Activated effector memory CD4-positive, alpha-beta T cell treated with Interleukin-2 at 50 U/mL for 16 hours (primary cell): ENCODE measurements around the gene MRAP2.
"Not testable (repeated sequence)": the region's sequence is repeated elsewhere in the genome, so short reads cannot be mapped to it uniquely, and the experiment has no call there.

Source experiments
- DNase-seq: peaks from one replicate; pipeline ENCODE4 v3.0.0-alpha.2; 2020

MRAP2 gene

DNA sequence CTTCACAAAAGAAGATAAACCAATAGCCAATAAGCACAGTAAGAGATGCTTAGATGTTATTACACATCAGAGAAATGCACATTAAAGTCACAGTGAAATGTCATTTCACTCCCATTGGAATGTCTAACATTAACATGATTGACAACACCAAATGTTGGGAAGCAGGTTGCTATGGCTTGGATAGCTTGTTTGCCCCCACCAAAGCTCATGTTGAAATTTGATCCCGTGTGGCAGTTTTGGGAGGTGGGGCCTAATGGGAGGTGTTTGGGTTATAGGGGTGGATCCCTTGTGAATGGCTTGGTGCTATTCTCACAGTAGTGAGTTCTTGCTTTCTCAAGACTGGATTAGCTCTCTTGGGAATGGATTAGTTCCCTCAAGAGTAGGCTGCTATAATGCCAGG is 44.8 kb downstream of the MRAP2 start:
- no peak for DNase-seq

DNA sequence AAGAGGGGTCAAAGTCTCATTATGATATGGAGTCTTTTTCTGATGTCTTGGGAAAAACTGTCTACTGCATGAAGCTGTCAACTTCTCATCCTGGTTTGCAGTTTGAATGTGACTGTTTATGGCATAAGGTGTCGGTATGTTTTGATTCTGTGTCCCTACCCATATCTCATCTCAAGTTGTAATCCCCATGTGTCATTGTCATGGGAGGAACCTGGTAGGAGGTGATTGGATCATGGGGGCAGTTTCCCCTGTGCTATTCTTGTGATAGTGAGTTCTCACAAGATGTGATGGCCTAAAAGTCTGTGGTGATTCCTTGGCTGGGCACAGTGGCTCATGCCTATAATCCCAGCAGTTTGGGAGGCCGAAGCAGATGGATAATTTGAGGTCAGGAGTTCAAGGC is 47.6 kb downstream of the MRAP2 start:
- no peak for DNase-seq

DNA sequence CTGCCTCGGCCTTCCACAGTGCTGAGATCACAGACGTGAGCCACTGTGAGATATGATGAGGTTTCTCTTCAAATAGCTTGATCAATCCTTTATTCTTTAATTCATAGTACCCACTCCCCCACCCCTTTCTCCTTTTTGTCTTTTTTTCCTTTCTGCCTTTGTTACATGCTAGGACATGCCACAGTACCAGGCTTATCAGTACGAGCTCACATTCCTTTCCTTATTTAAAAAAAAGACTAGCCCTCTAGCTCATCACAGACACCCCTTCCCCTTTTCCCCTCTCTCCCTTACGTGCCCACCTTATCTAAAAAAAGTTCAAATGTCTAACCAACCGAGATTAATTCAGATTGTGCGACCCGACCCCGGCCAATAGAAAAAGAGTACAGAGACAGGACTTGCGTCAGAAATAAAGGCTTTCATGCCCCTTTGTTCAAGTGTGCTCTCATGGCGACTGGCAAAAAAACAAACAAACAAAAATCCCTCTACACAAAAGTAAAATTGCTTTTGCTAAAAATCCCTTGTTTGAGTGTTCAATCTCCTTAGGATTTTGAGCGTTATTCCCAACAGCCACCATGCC is 49.2 kb downstream of the MRAP2 start:
- no peak for DNase-seq

GRCh38 chr6:84084705-84085104 is 51.1 kb downstream of the MRAP2 start:
- not testable (repeated sequence) for DNase-seq

- DNase-seq = no peak
Measured at GRCh38 chr6:84086056-84086455, 52.5 kb downstream of the MRAP2 start.

DNA sequence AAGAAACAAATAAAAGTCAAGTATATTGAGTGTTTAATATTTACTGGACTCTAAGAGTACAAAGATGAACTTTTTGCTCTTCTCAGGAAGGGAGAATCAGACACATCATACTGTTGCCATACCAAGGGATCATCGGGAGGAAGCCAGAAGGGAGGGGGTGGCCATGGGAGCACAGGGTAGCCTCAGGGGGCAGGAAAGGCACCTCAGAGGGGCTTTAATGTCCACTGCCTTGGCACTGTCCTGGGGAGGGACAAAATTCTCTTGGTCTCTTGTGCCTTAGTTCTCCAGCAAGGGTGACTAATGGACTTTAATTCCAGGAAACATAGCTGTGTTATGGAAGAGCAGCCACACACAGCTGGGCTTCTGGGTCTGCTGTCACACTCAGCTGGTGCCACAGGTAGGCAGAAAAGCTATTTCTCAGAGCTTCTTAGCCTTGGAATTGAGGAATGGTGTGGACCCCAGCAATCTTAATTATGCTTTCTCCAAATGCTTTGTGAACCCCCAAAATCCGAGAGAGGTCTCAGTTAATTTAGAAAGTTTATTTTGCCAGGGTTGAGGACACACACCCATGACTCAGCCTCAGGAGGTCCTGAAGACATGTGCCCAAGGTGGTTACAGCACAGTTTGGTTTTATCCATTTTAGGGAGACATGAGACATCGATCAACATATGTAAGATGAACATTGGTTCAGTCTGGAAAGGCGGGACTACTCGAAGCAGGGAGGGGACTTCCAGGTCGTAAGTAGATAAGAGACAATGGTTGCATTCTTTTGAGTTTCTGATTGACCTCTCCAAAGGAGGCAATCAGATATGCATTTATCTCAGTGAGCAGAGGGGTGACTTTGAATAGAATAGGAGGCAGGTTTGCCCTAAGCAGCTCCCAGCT is 53.2 kb downstream of the MRAP2 start:
- DNase-seq = no peak

DNA sequence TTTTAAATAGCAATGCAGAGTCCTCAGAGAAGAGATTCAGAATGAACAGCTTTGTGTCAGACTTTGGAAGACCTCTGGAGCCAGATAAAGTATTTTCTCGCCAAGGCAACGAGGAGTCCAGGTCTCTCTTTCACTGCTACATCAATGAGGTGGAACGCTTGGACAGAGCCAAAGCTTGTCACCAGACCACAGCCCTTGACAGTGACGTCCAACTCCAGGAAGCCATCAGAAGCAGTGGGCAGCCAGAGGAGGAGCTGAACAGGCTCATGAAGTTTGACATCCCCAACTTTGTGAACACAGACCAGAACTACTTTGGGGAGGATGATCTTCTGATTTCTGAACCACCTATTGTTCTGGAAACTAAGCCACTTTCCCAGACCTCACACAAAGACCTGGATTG is 55.5 kb downstream of the MRAP2 start:
- DNase-seq = no peak

GRCh38 chr6:84089552-84089951 is 56.0 kb downstream of the MRAP2 start:
- DNase-seq = no peak

DNA sequence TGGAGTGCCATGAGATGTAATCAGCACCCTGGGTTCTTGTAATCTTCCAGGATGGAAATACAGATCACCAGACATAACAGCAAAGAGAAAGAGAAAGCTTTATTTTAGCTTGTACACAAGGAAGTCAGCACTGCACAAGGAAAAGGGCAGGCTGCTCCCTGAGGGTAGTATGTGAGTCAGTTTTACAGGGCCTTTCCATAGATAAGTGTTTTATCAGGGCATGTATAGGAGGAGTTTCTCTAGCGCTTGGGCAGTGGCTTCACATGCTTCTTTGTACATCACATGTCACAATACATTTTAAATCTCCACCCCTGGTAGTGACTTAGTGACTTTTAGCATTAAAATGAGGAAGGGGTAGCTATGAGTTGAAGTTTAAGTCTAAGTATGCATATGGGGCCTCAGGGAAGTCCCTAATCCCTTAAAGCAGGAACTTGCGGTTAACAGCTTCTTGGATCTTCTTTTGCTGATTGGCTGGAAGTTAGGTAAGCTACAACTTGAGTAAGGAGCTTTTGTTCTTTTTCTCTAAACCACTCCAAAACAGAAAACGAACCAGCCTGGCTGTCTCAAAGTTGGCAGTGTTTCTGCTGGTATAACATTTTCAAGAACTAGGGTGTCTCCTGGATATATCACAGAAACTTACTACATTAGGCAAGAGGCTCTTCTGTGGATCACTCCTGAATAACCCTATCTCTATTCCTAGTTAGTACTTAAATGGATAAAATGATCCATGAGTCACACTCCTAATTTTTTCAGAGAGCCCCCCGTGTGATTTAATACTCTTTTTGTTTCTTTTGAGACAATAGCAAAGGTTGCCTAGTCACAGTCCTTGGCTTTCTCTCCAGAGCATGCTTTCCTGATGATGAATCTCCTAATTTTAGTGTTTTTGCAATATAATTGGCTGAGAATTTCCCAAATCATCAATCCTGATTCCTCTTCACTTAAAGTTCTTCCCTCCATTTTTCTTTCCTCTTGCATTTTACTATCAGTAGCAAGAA is 60.2 kb downstream of the MRAP2 start:
- DNase-seq = no peak

DNA sequence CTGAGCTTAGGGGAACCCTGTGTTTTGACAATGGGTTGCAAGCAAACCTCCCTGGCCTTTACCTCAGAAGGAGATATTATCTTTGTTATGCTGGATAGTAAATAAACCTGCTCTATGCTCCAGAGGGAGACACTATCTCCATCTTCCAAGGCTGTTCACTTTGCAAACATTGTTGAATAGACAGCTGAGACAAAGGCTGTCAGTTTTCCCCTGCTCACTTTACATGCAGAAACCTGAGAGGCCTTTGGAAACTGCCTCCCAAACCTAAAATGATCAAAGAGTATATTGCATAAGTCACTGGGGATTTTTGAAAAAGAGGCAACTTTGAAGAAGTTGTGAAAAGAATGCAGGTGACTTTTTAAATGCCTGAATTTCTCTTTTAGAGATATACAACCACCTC is 61.6 kb downstream of the MRAP2 start:
- DNase-seq = no peak

GRCh38 chr6:84103029-84103428 is 69.5 kb downstream of the MRAP2 start:
- DNase-seq = no peak

GRCh38 chr6:84105215-84105924 is 71.8 kb downstream of the MRAP2 start:
- DNase-seq = not testable (repeated sequence)

GRCh38 chr6:84107495-84107894 is 73.9 kb downstream of the MRAP2 start:
- DNase-seq = no peak

DNA sequence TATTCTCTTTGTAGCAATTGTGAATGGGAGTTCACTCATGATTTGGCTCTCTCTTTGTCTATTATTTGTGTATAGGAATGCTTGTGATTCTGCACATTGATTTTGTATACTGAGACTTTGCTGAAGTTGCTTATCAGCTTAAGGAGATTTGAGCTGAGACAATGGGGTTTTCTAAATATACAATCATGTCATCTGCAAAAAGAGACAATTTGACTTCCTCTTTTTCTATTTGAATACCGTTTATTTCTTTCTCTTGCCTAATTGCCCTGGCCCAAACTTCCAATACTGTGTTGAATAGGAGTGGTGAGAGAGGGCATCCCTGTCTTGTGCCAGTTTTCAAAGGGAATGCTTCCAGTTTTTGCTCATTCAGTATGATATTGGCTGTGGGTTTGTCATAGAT is 77.8 kb downstream of the MRAP2 start:
- not testable (repeated sequence) for DNase-seq

DNA sequence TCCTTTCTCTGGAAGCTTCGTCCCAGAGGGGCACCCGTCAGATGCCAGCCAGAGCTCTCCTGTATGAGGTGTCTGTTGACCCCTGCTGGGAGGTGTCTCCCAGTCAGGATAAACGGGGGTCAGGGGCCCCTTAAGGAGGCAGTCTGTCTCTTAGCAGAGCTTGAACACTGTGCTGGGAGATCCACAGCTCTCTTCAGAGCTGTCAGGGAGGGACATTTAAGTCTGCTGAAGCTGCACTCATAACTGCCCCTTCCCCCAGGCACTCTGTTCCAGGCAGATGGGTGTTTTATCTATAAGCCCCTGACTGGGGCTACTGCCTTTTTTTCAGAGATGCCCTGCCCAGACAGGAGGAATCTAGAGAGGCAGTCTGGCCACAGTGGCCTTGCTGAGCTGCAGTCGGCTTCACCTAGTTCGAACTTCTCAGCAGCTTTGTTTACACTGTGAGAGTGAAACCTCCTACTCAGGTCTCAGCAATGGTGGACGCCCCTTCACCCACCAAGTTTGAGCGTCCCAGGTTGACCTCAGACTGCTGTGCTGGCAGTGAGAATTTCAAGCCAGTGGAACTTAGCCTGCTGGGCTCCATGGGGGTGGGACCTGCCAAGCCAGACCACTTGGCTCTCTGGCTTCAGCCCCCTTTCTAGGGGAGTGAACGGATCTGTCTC is 81.5 kb downstream of the MRAP2 start:
- DNase-seq = not testable (repeated sequence)

- DNase-seq = no peak
Measured at GRCh38 chr6:84118191-84118590, 84.6 kb downstream of the MRAP2 start.

GRCh38 chr6:84119277-84119676 is 85.7 kb downstream of the MRAP2 start:
- no peak for DNase-seq

GRCh38 chr6:84123186-84123585 is 89.6 kb downstream of the MRAP2 start:
- DNase-seq = no peak

GRCh38 chr6:84129588-84129987 is 96.0 kb downstream of the MRAP2 start:
- DNase-seq = not testable (repeated sequence)

- not testable (repeated sequence) for DNase-seq
Measured at GRCh38 chr6:84133385-84133784, 99.8 kb downstream of the MRAP2 start.

DNA sequence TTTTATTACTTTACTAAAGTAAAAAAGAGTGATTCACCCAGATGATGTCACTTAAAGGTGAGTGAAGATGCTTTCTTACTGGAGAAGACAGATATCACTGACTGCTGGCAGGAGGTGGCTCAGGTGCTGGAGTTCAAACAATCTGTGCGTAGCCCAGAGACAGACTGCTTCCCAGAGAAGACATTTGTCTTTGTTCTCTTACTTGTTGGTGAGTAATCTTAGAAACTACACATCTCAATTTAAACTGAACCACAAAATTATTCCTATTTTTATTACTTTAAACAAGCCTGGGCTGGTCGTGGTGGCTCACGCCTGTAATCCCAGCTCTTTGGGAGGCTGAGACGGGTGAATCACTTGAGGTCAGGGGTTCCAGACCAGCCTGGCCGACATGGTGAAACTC is 101.7 kb downstream of the MRAP2 start:
- no peak for DNase-seq
